H9 (cell line): Measurements from ENCODE around the gene SHB. TPM values are rescaled to one million over a fixed set of nuclear protein-coding genes. Genes with fewer than 3 reads are reported as not detected.

Source experiments
- DNase-seq: peaks from one replicate; pipeline ENCODE4 v3.0.0-alpha.2; 2017
- H2AFZ ChIP-seq: one replicate; pipeline ENCODE4 v1.6.1; 2013; ENCODE audit warnings: mild to moderate bottlenecking, low read length, control low read depth, moderate library complexity
- H2AK5ac ChIP-seq: 2 replicates; pipeline ENCODE4 v1.6.1; 2013; ENCODE audit warnings: low read length, control low read depth, mixed read lengths; ENCODE audit not compliant: insufficient read length
- H2BK120ac ChIP-seq: one replicate; pipeline ENCODE4 v1.6.1; 2013; ENCODE audit warnings: low read depth, mild to moderate bottlenecking, low read length, control low read depth, inconsistent platforms; ENCODE audit not compliant: poor library complexity, severe bottlenecking
- H2BK12ac ChIP-seq: 2 replicates; pipeline ENCODE4 v1.6.1; 2013; ENCODE audit warnings: low read length, control low read depth, mixed read lengths, low read depth; ENCODE audit not compliant: insufficient read length
- H2BK15ac ChIP-seq: 2 replicates; pipeline ENCODE4 v1.6.1; 2013; ENCODE audit warnings: low read depth, low read length, control low read depth
- H2BK20ac ChIP-seq: one replicate; pipeline ENCODE4 v1.6.1; 2013; ENCODE audit warnings: low read depth, mild to moderate bottlenecking, low read length, control low read depth, inconsistent platforms; ENCODE audit not compliant: poor library complexity, severe bottlenecking
- H2BK5ac ChIP-seq: 2 replicates; pipeline ENCODE4 v1.6.1; 2013; ENCODE audit warnings: low read length, control low read depth, mixed read lengths; ENCODE audit not compliant: insufficient read length
- H3K14ac ChIP-seq: 2 replicates; pipeline ENCODE4 v1.6.1; 2013; ENCODE audit warnings: low read length, control low read depth; ENCODE audit not compliant: insufficient read depth
- H3K18ac ChIP-seq: 2 replicates; pipeline ENCODE4 v1.6.1; 2013; ENCODE audit warnings: low read depth, mild to moderate bottlenecking, mixed read lengths, low read length, control low read depth; ENCODE audit not compliant: insufficient read length
- H3K23ac ChIP-seq: 2 replicates; pipeline ENCODE4 v1.6.1; 2013; ENCODE audit warnings: low read length, control low read depth, mixed read lengths, low read depth; ENCODE audit not compliant: insufficient read length
- H3K23me2 ChIP-seq: 2 replicates; pipeline ENCODE4 v1.6.1; 2013; ENCODE audit warnings: low read depth, mild to moderate bottlenecking, mixed read lengths, low read length, control low read depth; ENCODE audit not compliant: insufficient read length, poor library complexity, severe bottlenecking
- H3K27ac ChIP-seq: 2 replicates; pipeline ENCODE4 v1.5.1; 2013; ENCODE audit warnings: low read length, control low read depth, mixed read lengths, low read depth; ENCODE audit not compliant: insufficient read length
- H3K27me3 ChIP-seq: 2 replicates; pipeline ENCODE4 v1.6.1; 2013; ENCODE audit warnings: low read length, control low read depth, inconsistent platforms; ENCODE audit not compliant: insufficient read depth
- H3K4ac ChIP-seq: 2 replicates; pipeline ENCODE4 v1.6.1; 2013; ENCODE audit warnings: low read depth, mild to moderate bottlenecking, control low read depth, inconsistent platforms, low read length, moderate library complexity
- H3K4me1 ChIP-seq: 2 replicates; pipeline ENCODE4 v1.6.1; 2013; ENCODE audit warnings: low read length, control low read depth, inconsistent platforms; ENCODE audit not compliant: insufficient read depth
- H3K4me2 ChIP-seq: 2 replicates; pipeline ENCODE4 v1.6.1; 2013; ENCODE audit warnings: low read length, control low read depth, mixed read lengths; ENCODE audit not compliant: insufficient read length, insufficient read depth
- H3K56ac ChIP-seq: 2 replicates; pipeline ENCODE4 v1.6.1; 2013; ENCODE audit warnings: low read depth, mild to moderate bottlenecking, mixed read lengths, low read length, control low read depth; ENCODE audit not compliant: insufficient read length
- H3K79me1 ChIP-seq: 2 replicates; pipeline ENCODE4 v1.6.1; 2013; ENCODE audit warnings: low read depth, mild to moderate bottlenecking, moderate library complexity, low read length, control low read depth, inconsistent platforms; ENCODE audit not compliant: insufficient read depth, poor library complexity, severe bottlenecking
- H3K79me2 ChIP-seq: 2 replicates; pipeline ENCODE4 v1.6.1; 2013; ENCODE audit warnings: low read length, control low read depth, inconsistent platforms; ENCODE audit not compliant: insufficient read depth
- H3K9ac ChIP-seq: 2 replicates; pipeline ENCODE4 v1.6.1; 2013; ENCODE audit warnings: low read length, control low read depth, mixed read lengths; ENCODE audit not compliant: insufficient read length; ENCODE audit errors: extremely low read depth
- H3K9me3 ChIP-seq: one replicate; pipeline ENCODE4 v1.6.1; 2013; ENCODE audit warnings: low read depth, low read length, inconsistent platforms; ENCODE audit not compliant: control insufficient read depth
- H3T11ph ChIP-seq: one replicate; pipeline ENCODE4 v1.6.1; 2013; ENCODE audit warnings: mild to moderate bottlenecking, low read length, control low read depth, inconsistent platforms
- H4K20me1 ChIP-seq: one replicate; pipeline ENCODE4 v1.6.1; 2013; ENCODE audit not compliant: control insufficient read depth, insufficient read length, insufficient read depth
- H4K5ac ChIP-seq: 2 replicates; pipeline ENCODE4 v1.6.1; 2013; ENCODE audit warnings: low read depth, mild to moderate bottlenecking, mixed read lengths, low read length, control low read depth; ENCODE audit not compliant: insufficient read length
- H4K8ac ChIP-seq: replicated peaks from 2 replicates; pipeline ENCODE4 v1.6.1; 2013; ENCODE audit warnings: low read length, control low read depth, mixed read lengths, low read depth; ENCODE audit not compliant: insufficient read length
- H4K91ac ChIP-seq: 2 replicates; pipeline ENCODE4 v1.6.1; 2013; ENCODE audit warnings: low read depth, mild to moderate bottlenecking, moderate library complexity, mixed read lengths, low read length, control low read depth; ENCODE audit not compliant: insufficient read length
- H3K27ac Mint-ChIP-seq, 3 experiments: 2 replicates in 2 of 3; 3 replicates in 1 of 3; pipeline ENCODE4 v1.8.0; 2020 to 2021; ENCODE audit warnings: mixed read lengths in 3 of 3, mild to moderate bottlenecking in 1 of 3, moderate library complexity in 1 of 3
- H3K27me3 Mint-ChIP-seq: 2 replicates; pipeline ENCODE4 v1.8.0; 2021; ENCODE audit warnings: low read depth, mild to moderate bottlenecking, moderate library complexity, mixed read lengths
- H3K36me3 Mint-ChIP-seq, 3 experiments: 2 replicates in 2 of 3; 3 replicates in 1 of 3; pipeline ENCODE4 v1.8.0; 2020 to 2021; ENCODE audit warnings: low read depth in 3 of 3, mixed read lengths in 3 of 3; ENCODE audit not compliant: insufficient read depth in 1 of 3
- H3K4me1 Mint-ChIP-seq, 2 experiments: 2 replicates each; pipeline ENCODE4 v1.8.0; 2020; ENCODE audit warnings: mixed read lengths in 2 of 2
- H3K4me3 Mint-ChIP-seq, 2 experiments: 2 replicates in 1 of 2; 3 replicates in 1 of 2; pipeline ENCODE4 v1.8.0; 2020 to 2021; ENCODE audit warnings: mild to moderate bottlenecking in 2 of 2, mixed read lengths in 2 of 2, moderate library complexity in 1 of 2
- H3K9me3 Mint-ChIP-seq, 2 experiments: 2 replicates in 1 of 2; 3 replicates in 1 of 2; pipeline ENCODE4 v1.8.0; 2020; ENCODE audit warnings: mild to moderate bottlenecking in 2 of 2, mixed read lengths in 2 of 2, moderate library complexity in 1 of 2
- WGBS: extraction: QIAGEN DNeasy Blood & Tissue Kit; methylation state at CpG from one replicate; pipeline ENCODE4 v1.1.7; 2013; ENCODE audit warnings: missing lambda C conversion rate, low lambda C conversion rate, mixed read lengths; ENCODE audit not compliant: insufficient read length; ENCODE audit errors: extremely low coverage; 5-methylcytosine and 5-hydroxymethylcytosine counted together
- total RNA-seq: library from RNA; stranded (reverse); gene quantifications from 2 replicates; pipeline ENCODE4 v1.2.1, GENCODE V29; 2021
- TF ChIP-seq, protein P1 (sequence below): fragments of 200-600 bp; sonication (generic); conservative IDR thresholded peaks from 3 replicates; pipeline ENCODE4 v1.8.0; 2021; ENCODE audit warnings: antibody characterized with exemption, mild to moderate bottlenecking

SHB gene
- total RNA-seq, 1 experiment from 2014 or later = 14.6 TPM

DNA sequence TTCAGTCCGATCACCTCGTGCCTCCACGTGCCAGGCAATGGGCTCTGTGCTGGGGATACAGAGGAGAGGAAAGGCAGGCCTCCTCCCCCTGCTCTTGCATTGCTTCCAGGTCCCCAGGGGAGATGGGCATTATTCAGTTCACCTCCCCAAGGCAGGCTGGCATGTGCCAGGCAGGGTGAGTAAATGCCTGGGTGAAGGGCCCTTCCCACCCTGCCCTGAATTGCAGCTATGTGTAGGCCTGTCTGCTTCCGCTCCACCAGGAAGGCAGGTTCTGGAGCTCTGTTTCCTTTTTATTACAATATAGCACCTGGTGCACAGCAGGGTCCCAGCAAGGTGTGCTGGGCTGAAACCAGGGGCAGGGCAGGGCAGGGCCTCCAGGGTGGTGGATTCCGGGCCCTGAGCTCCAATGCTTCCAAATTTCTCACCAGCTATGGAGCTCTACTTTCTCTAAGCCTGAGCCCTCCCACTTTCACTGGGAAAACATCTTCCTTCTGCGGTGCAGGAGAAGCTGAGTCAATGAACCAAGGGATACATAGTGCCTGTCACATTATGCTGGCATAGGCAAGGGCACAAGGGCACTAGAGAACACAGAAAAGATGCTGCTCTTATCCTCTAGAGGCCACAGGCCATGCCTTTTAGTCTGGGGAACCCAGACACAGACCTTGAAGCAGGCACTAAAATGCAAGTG is 42.0 kb downstream of the SHB start:
- no peak overlapping the region for H2AK5ac ChIP-seq
- no peaks in the 10 kb centered on the region for H3K27me3 Mint-ChIP-seq
- no peaks in the 10 kb centered on the region for H3K9me3 ChIP-seq
- H2BK12ac ChIP-seq = peak overlapping the region; percentile 24
- H2BK20ac ChIP-seq = no peak overlapping the region
- H3K27ac ChIP-seq = no peak overlapping the region
- peak overlapping the region; percentile 27; the same call in 1 of the 2 replicates for H3K14ac ChIP-seq
- H3K27me3 ChIP-seq = no peaks in the 10 kb centered on the region
- H3K23ac ChIP-seq = no peak overlapping the region
- no CpG with 5 or more reads among the region's 6 CpGs for WGBS
- H3K4me3 Mint-ChIP-seq = no peak overlapping the region
- H2BK120ac ChIP-seq = no peak overlapping the region
- H3K9me3 Mint-ChIP-seq = no peaks in the 10 kb centered on the region
- H4K8ac ChIP-seq = no peak overlapping the region
- no peak overlapping the region for H2BK5ac ChIP-seq
- no peak overlapping the region for H3T11ph ChIP-seq
- no peak overlapping the region for H3K4ac ChIP-seq
- H3K9ac ChIP-seq = no peak overlapping the region
- TF ChIP-seq, protein P1, sequence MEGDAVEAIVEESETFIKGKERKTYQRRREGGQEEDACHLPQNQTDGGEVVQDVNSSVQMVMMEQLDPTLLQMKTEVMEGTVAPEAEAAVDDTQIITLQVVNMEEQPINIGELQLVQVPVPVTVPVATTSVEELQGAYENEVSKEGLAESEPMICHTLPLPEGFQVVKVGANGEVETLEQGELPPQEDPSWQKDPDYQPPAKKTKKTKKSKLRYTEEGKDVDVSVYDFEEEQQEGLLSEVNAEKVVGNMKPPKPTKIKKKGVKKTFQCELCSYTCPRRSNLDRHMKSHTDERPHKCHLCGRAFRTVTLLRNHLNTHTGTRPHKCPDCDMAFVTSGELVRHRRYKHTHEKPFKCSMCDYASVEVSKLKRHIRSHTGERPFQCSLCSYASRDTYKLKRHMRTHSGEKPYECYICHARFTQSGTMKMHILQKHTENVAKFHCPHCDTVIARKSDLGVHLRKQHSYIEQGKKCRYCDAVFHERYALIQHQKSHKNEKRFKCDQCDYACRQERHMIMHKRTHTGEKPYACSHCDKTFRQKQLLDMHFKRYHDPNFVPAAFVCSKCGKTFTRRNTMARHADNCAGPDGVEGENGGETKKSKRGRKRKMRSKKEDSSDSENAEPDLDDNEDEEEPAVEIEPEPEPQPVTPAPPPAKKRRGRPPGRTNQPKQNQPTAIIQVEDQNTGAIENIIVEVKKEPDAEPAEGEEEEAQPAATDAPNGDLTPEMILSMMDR = no peak
- no peak overlapping the region for H4K5ac ChIP-seq
- H3K56ac ChIP-seq = no peak overlapping the region
- H3K4me1 Mint-ChIP-seq = peaks cover 56 to 66% of the 10 kb centered on the region in 2 experiments
- no peaks in the 10 kb centered on the region for H3K23me2 ChIP-seq
- no peaks in the 10 kb centered on the region for H4K20me1 ChIP-seq
- H3K79me2 ChIP-seq = no peaks in the 10 kb centered on the region; the same call in 1 of the 2 replicates
- no peak overlapping the region for H2BK15ac ChIP-seq
- no peaks in the 10 kb centered on the region for H3K36me3 Mint-ChIP-seq
- no peak overlapping the region for H3K18ac ChIP-seq
- no peak overlapping the region for H2AFZ ChIP-seq
- peak overlapping the region; percentile 47 for H4K91ac ChIP-seq
- peaks cover 25% of the 10 kb centered on the region; the same call in 1 of the 2 replicates for H3K4me1 ChIP-seq
- no peak overlapping the region for H3K4me2 ChIP-seq
- no peak for DNase-seq
- peak overlapping the region; percentile 55 to 88 (median 82); a peak in 5 of 7 replicates for H3K27ac Mint-ChIP-seq
- no peaks in the 10 kb centered on the region for H3K79me1 ChIP-seq
